ENCODE results near the gene AP5B1.

Gene AP5B1

GRCh38 chr11:65787649-65788622, 7.2 kb upstream of the AP5B1 start:
- ChIA-PET POLR2A (no interaction called here), CTCF (interaction anchor here (1.0 to 7.9 kb wide), 5 partner anchors 8 to 30 kb away, joined by 3 to 80 read pairs (median 5); partner anchors contain the start of gene AP5B1)
- no peak for TF ChIP-seq CTCF (IDR thresholded peaks at IDR 0.05; ENCODE audit: control extremely low read depth, extremely low read depth, low read depth, missing control alignments)
- no peak for DNase-seq (ENCODE audit: extremely low spot score)

- TF ChIP-seq CTCF (IDR thresholded peaks at IDR 0.05; ENCODE audit: control extremely low read depth, extremely low read depth, low read depth, missing control alignments) = no peak
- ChIA-PET CTCF (interaction anchor here (7.9 kb wide), 1 partner anchor 7 kb away, joined by 80 read pairs; the partner anchor contains the start of gene AP5B1), POLR2A (no interaction called here)
- peak; percentile 35 for DNase-seq (ENCODE audit: extremely low spot score)
Measured at GRCh38 chr11:65786786-65787636, 6.2 kb upstream of the AP5B1 start, which contains the start of gene OVOL1. Gene OVOL1, plus strand, starts transcription at chr11:65787063. Its CDS starts 311 bp downstream, at chr11:65787374.

GRCh38 chr11:65786008-65786785, 5.4 kb upstream of the AP5B1 start:
- no peak for TF ChIP-seq CTCF (IDR thresholded peaks at IDR 0.05; ENCODE audit: control extremely low read depth, extremely low read depth, low read depth, missing control alignments)
- ChIA-PET CTCF (no interaction called here), POLR2A (no interaction called here)
- peak; percentile 33 for DNase-seq (ENCODE audit: extremely low spot score)

GRCh38 chr11:65785319-65786007, 4.7 kb upstream of the AP5B1 start:
- POLR2A ChIA-PET = no interaction called here
- TF ChIP-seq CTCF (IDR thresholded peaks at IDR 0.05; ENCODE audit: control extremely low read depth, extremely low read depth, low read depth, missing control alignments) = no peak
- CTCF ChIA-PET = interaction anchor here (1.0 to 11.1 kb wide), 2 partner anchors 14 to 32 kb away, joined by 5 to 145 read pairs; no protein-coding TSS in a partner anchor
- no peak for DNase-seq (ENCODE audit: extremely low spot score)

GRCh38 chr11:65782816-65783228, 2.0 kb upstream of the AP5B1 start:
- CTCF ChIA-PET = interaction anchor here (0.9 to 11.1 kb wide), 7 partner anchors 10 to 39 kb away, joined by 3 to 145 read pairs (median 3); no protein-coding TSS in a partner anchor
- POLR2A ChIA-PET = interaction anchor here (1.2 kb wide), 1 partner anchor 70 kb away, joined by 3 read pairs; no protein-coding TSS in a partner anchor
- DNase-seq (ENCODE audit: extremely low spot score) = no peak
- TF ChIP-seq CTCF (IDR thresholded peaks at IDR 0.05; ENCODE audit: control extremely low read depth, extremely low read depth, low read depth, missing control alignments) = no peak

Data from GM10248 (cell line).